SU-DHL-6 (cell line): Measurements from ENCODE around the gene CACNA1C.

Source experiments
- CTCF ChIP-seq: fragments of 200-600 bp; sonication (generic); IDR thresholded peaks from one replicate; pipeline ENCODE4 v1.5.1; 2017; ENCODE audit warnings: antibody characterized with exemption, mild to moderate bottlenecking, low read length, moderate library complexity; ENCODE audit not compliant: insufficient read depth, poor library complexity, severe bottlenecking
- EZH2phosphoT487 ChIP-seq: fragments of 200-600 bp; sonication (generic), shearing (Covaris generic); conservative IDR thresholded peaks from 2 replicates; pipeline ENCODE4 v1.6.1; 2018; ENCODE audit warnings: mild to moderate bottlenecking, antibody characterized with exemption, low read length, moderate library complexity, mixed read lengths

- no peak for TF ChIP-seq CTCF
- no peak for TF ChIP-seq EZH2phosphoT487
Observed at GRCh38 chr12:2526371-2526770, 473.6 kb downstream of the CACNA1C start.
